Transverse colon (tissue), 4 donors: ENCODE data around the gene MYO15B. TPM values are rescaled to one million over a fixed set of nuclear protein-coding genes. Genes with fewer than 3 reads are reported as not detected.

Source experiments
- DNase-seq: peaks from one replicate; pipeline ENCODE4 v3.0.0-alpha.2; 2019
- H3K27ac ChIP-seq, 4 donors: fragments of 200-600 bp; sonication (generic); 2 replicates each; pipeline ENCODE4 v1.5.1; 2016 to 2018; ENCODE audit warnings: inconsistent platforms in 4 of 4
- H3K27me3 ChIP-seq: fragments of 200-600 bp; sonication (generic); 2 replicates; pipeline ENCODE4 v1.5.1; 2017; ENCODE audit warnings: inconsistent platforms
- H3K36me3 ChIP-seq, 4 donors: fragments of 200-600 bp; sonication (generic); 2 replicates each; pipeline ENCODE4 v1.5.1; 2017 to 2019; ENCODE audit warnings: inconsistent platforms in 4 of 4
- H3K4me1 ChIP-seq, 4 donors: fragments of 200-600 bp; sonication (generic); 2 replicates each; pipeline ENCODE4 v1.5.1; 2017 to 2020; ENCODE audit warnings: inconsistent platforms in 4 of 4
- H3K4me3 ChIP-seq, 4 donors: fragments of 200-600 bp; sonication (generic); 1 replicate in 1 of 4; 2 replicates in 3 of 4; pipeline versions ENCODE4 v1.5.1 to v1.6.1; 2017 to 2019; ENCODE audit warnings: inconsistent platforms in 4 of 4
- H3K9me3 ChIP-seq, 2 donors: fragments of 200-600 bp; sonication (generic); 2 replicates each; pipeline ENCODE4 v1.5.1; 2017 to 2019; ENCODE audit warnings: inconsistent platforms in 2 of 2
- CTCF ChIP-seq, 5 experiments: fragments of 200-600 bp in 3 of 5; fragments of 450-650 bp in 2 of 5; sonication (generic) in 3 of 5; IDR thresholded peaks; 1 replicate in 2 of 5; 2 replicates in 3 of 5; pipeline ENCODE4 v1.5.1; 2016 to 2017; ENCODE audit warnings: antibody characterized with exemption in 5 of 5, inconsistent platforms in 3 of 5, mild to moderate bottlenecking in 2 of 5, moderate library complexity in 1 of 5
- EP300 ChIP-seq: sonication (generic); formaldehyde crosslinking; IDR thresholded peaks from one replicate; pipeline ENCODE4 v1.6.1; 2017; ENCODE audit warnings: antibody characterized with exemption, low read depth
- POLR2A ChIP-seq: fragments of 450-650 bp; IDR thresholded peaks from one replicate; pipeline ENCODE4 v1.6.1; 2016; ENCODE audit warnings: antibody characterized with exemption, mild to moderate bottlenecking, moderate library complexity
- POLR2AphosphoS5 ChIP-seq, 3 donors: sonication (generic); formaldehyde crosslinking; IDR thresholded peaks; one replicate each; pipeline ENCODE4 v1.6.1; 2016; ENCODE audit warnings: antibody characterized with exemption in 3 of 3
- WGBS, 2 donors: methylation state at CpG; one replicate each; pipeline ENCODE4 v1.1.5; 2018; ENCODE audit warnings: low coverage in 1 of 2; 5-methylcytosine and 5-hydroxymethylcytosine counted together
- in situ Hi-C, 4 donors: fragments of 200-750 bp; cut with MboI; loops; one replicate each; pipeline versions ENCODE4 v1.15.0 to v1.15.1; 2017; ENCODE audit warnings: low sequenced_read_pairs in 3 of 4, low pct_ligation_motif_present in 1 of 4, low pct_unique_long_range_greater_than_20kb in 1 of 4
- intact Hi-C: fragments of 100-400 bp; cut with DNase I; formaldehyde crosslinking; loops from one replicate; pipeline ENCODE4 v1.15.1; 2023; ENCODE audit warnings: low total_unique reads
- total RNA-seq, 4 donors: library from RNA; depleted of rRNA; stranded (reverse); fragments of >200 nt; gene quantifications; one replicate each; pipeline ENCODE4 v1.1.0, GENCODE V29; 2016

Gene MYO15B
- total RNA-seq, 4 donors from 2014 or later = 59.3 to 1,778 (median 829) TPM

- DNase-seq = no peak
- intact Hi-C loops (no loop called here), in situ Hi-C loops (no loop called here)
- no peaks in the 10 kb centered on the region for H3K27me3 ChIP-seq
- peaks cover 0 to 19% (median 5%) of the 10 kb centered on the region in 4 donors for H3K4me1 ChIP-seq
- H3K27ac ChIP-seq = peak overlapping the region in 3 of 4 donors; percentile 42 to 68 (median 48)
- no peaks in the 10 kb centered on the region for H3K9me3 ChIP-seq
- peaks cover 0 to 10% (median 0%) of the 10 kb centered on the region in 4 donors for H3K36me3 ChIP-seq
- no peak overlapping the region for H3K4me3 ChIP-seq
- no peak for TF ChIP-seq CTCF (IDR thresholded peaks at IDR 0.05)
- TF ChIP-seq EP300 = no peak
- TF ChIP-seq POLR2AphosphoS5 (IDR thresholded peaks at IDR 0.05) = peak in 2 of 3 donors; percentile 30 to 72
- peak; percentile 59 for TF ChIP-seq POLR2A
- WGBS, 2 donors = 83% methylated on average over 7 of the region's 7 CpGs; no CpG with 5 or more reads in 1 of the 2 donors
These were observed 63.3 kb downstream of the MYO15B start for GRCh38 chr17:75650874-75651273.

GRCh38 chr17:75652341-75652740 lies 64.7 kb downstream of the MYO15B start:
- no peak for TF ChIP-seq POLR2A
- TF ChIP-seq POLR2AphosphoS5 (IDR thresholded peaks at IDR 0.05) = no peak
- no peak for TF ChIP-seq CTCF (IDR thresholded peaks at IDR 0.05)
- no peak for TF ChIP-seq EP300
- peaks cover 0 to 7% (median 0%) of the 10 kb centered on the region in 4 donors for H3K4me1 ChIP-seq
- no peaks in the 10 kb centered on the region for H3K27me3 ChIP-seq
- peaks cover 0 to 18% (median 0%) of the 10 kb centered on the region in 4 donors for H3K36me3 ChIP-seq
- intact Hi-C loops (no loop called here), in situ Hi-C loops (no loop called here)
- H3K9me3 ChIP-seq = no peaks in the 10 kb centered on the region
- 98% methylated on average over 5 of the region's 5 CpGs; no CpG with 5 or more reads in 1 of the 2 donors for WGBS, 2 donors
- DNase-seq = no peak
- no peak overlapping the region for H3K27ac ChIP-seq
- H3K4me3 ChIP-seq = no peak overlapping the region

DNA sequence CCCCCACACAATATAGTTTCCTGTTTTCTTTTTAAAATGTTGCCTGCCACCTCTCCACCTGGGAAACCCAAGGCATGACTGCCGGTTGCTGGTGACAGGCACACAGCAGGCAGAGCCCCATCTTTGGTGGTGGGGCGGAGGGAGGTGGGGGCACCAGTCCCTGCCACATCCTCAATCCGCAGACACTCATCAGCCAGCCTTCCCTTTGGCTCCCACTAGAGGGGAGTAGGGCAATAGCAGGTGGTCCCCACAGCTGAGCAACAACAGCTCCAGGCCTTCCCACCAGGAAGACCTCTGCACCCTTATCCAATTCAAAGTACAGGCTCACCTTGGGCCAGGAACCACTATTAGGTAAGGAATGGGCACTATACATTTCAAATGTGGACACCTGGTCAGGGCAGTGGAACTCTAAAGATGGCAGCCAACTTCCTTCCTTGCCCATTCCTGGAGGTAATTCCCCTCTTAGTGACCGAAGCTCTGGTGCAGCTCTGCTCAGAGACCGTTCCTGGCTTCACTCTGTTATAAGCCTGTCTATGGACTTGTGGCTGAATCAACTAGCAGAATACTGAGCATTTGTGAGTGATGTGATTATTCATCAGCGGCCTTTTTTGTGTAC lies 65.4 kb downstream of the MYO15B start:
- Histone ChIP-seq H3K27ac (no peak overlapping the region), H3K36me3 (peaks cover 0 to 25% (median 0%) of the 10 kb centered on the region in 4 donors), H3K4me1 (peaks cover 0 to 7% (median 0%) of the 10 kb centered on the region in 4 donors), H3K27me3 (no peaks in the 10 kb centered on the region), H3K9me3 (no peaks in the 10 kb centered on the region), H3K4me3 (no peak overlapping the region)
- in situ Hi-C loops (no loop called here), intact Hi-C loops (no loop called here)
- no peak for DNase-seq
- TF ChIP-seq CTCF (IDR thresholded peaks at IDR 0.05) = peak; percentile 38 to 60 (median 49)
- no peak for TF ChIP-seq EP300
- WGBS, 2 donors = 76 to 100% methylated on average over 1 to 6 of the region's 6 CpGs

- H3K36me3 ChIP-seq = peaks cover 0 to 26% (median 0%) of the 10 kb centered on the region in 4 donors
- no peaks in the 10 kb centered on the region for H3K27me3 ChIP-seq
- peaks cover 0 to 7% (median 0%) of the 10 kb centered on the region in 4 donors for H3K4me1 ChIP-seq
- no peak overlapping the region for H3K4me3 ChIP-seq
- no peak for DNase-seq
- 36 to 55% methylated on average over 2 of the region's 2 CpGs for WGBS, 2 donors
- TF ChIP-seq CTCF (IDR thresholded peaks at IDR 0.05) (peak in 1 of 5 experiments; percentile 24), POLR2A (no peak), EP300 (no peak)
- intact Hi-C loops = no loop called here
- no peak overlapping the region for H3K27ac ChIP-seq
- in situ Hi-C loops = no loop called here
- no peaks in the 10 kb centered on the region for H3K9me3 ChIP-seq
These were observed 66.6 kb downstream of the MYO15B start for GRCh38 chr17:75654176-75654575.
